GM12878 (cell line): Measurements from ENCODE around the gene ZFPM1. TPM values are rescaled to one million over a fixed set of nuclear protein-coding genes. Genes with fewer than 3 reads are reported as not detected.

Experiments
- BRCA1 ChIP-seq: IDR thresholded peaks from 2 replicates; pipeline ENCODE4 v1.6.1; 2011; ENCODE audit warnings: low read depth, low read length, improper control_type of control experiment
- ETV6 ChIP-seq, 2 experiments: fragments of 450-650 bp in 1 of 2; IDR thresholded peaks in 1 of 2; conservative IDR thresholded peaks in 1 of 2; 2 replicates each; pipeline ENCODE4 v1.6.1; 2014; ENCODE audit warnings: antibody characterized with exemption in 1 of 2, borderline replicate concordance in 1 of 2, low read depth in 1 of 2, mild to moderate bottlenecking in 1 of 2, moderate library complexity in 1 of 2
- FOS ChIP-seq: IDR thresholded peaks from 3 replicates; pipeline ENCODE4 v1.6.1; 2011; ENCODE audit warnings: borderline replicate concordance; ENCODE audit not compliant: insufficient read length; ENCODE audit errors: extremely low read depth
- JUNB ChIP-seq: IDR thresholded peaks from 2 replicates; pipeline ENCODE4 v1.6.1; 2016; ENCODE audit warnings: antibody characterized with exemption, mild to moderate bottlenecking
- NFXL1 ChIP-seq: fragments of 450-650 bp; IDR thresholded peaks from 2 replicates; pipeline ENCODE4 v1.6.1; 2017; ENCODE audit warnings: antibody characterized with exemption, mild to moderate bottlenecking, borderline replicate concordance
- NR2C1 ChIP-seq: fragments of 450-650 bp; IDR thresholded peaks from 2 replicates; pipeline ENCODE4 v1.6.1; 2017; ENCODE audit warnings: antibody characterized with exemption, mild to moderate bottlenecking, moderate library complexity
- POLR2AphosphoS2 ChIP-seq: IDR thresholded peaks from 2 replicates; pipeline ENCODE4 v1.6.1; 2011; ENCODE audit warnings: low read depth, mild to moderate bottlenecking, low read length, improper control_type of control experiment, moderate library complexity
- POLR2AphosphoS5 ChIP-seq: IDR thresholded peaks from 2 replicates; pipeline ENCODE4 v1.6.1; 2011; ENCODE audit warnings: mild to moderate bottlenecking, low read length, inconsistent platforms
- ZNF207 ChIP-seq: fragments of 450-650 bp; IDR thresholded peaks from 2 replicates; pipeline ENCODE4 v1.6.1; 2014; ENCODE audit warnings: antibody characterized with exemption, mild to moderate bottlenecking, borderline replicate concordance
- polyA plus RNA-seq, 11 experiments: library from polyadenylated mRNA; depleted of rRNA in 4 of 11; unstranded in 6 of 11; stranded (reverse) in 5 of 11; fragments of >200 nt; fragmentation: Nextera tagmentation in 4 of 11; fragmentation: Illumina TruSeq in 1 of 11; extraction: Ambion mirVana in 4 of 11; extraction: Trizol in 1 of 11; gene quantifications; 1 replicate in 1 of 11; 2 replicates in 10 of 11; pipeline versions ENCODE4 v1.2.1 to v1.2.3, GENCODE V29; 2011 to 2016; ENCODE audit warnings: inconsistent platforms in 2 of 11, missing spikeins in 2 of 11, low read depth in 1 of 11
- total RNA-seq, 4 experiments: library from RNA; depleted of rRNA in 3 of 4; stranded (reverse); fragments of >200 nt in 3 of 4; fragmentation: Illumina TruSeq in 1 of 4; extraction: Trizol in 1 of 4; gene quantifications; 2 replicates each; pipeline versions ENCODE4 v1.2.1 to v1.2.3, GENCODE V29; 2013 to 2021
- TF ChIP-seq, protein P1 (sequence below): fragments of 450-650 bp; IDR thresholded peaks from 2 replicates; pipeline ENCODE4 v1.6.1; 2017; ENCODE audit warnings: borderline replicate concordance
- TF ChIP-seq, protein P2 (sequence below): fragments of 450-650 bp; IDR thresholded peaks from 2 replicates; pipeline ENCODE4 v1.6.1; 2017; ENCODE audit warnings: mild to moderate bottlenecking, moderate library complexity
- TF ChIP-seq, protein P3 (sequence below): fragments of 450-650 bp; IDR thresholded peaks from 2 replicates; pipeline ENCODE4 v1.6.1; 2017; ENCODE audit warnings: mild to moderate bottlenecking, moderate library complexity
- TF ChIP-seq, protein P4 (sequence below): fragments of 450-650 bp; IDR thresholded peaks from 2 replicates; pipeline ENCODE4 v1.6.1; 2018; ENCODE audit warnings: borderline replicate concordance, mild to moderate bottlenecking; ENCODE audit not compliant: partially characterized antibody
- TF ChIP-seq, protein P5 (sequence below): IDR thresholded peaks from 2 replicates; pipeline ENCODE4 v1.6.1; 2012; ENCODE audit warnings: low read depth, low read length, improper control_type of control experiment

The ZFPM1 gene
- total and polyA plus RNA-seq, 10 of the 15 experiments (the other 5 are each of a cell fraction or from before 2014, with no cell fraction given), result 0.02 to 5.1 (median 0.30) TPM

DNA sequence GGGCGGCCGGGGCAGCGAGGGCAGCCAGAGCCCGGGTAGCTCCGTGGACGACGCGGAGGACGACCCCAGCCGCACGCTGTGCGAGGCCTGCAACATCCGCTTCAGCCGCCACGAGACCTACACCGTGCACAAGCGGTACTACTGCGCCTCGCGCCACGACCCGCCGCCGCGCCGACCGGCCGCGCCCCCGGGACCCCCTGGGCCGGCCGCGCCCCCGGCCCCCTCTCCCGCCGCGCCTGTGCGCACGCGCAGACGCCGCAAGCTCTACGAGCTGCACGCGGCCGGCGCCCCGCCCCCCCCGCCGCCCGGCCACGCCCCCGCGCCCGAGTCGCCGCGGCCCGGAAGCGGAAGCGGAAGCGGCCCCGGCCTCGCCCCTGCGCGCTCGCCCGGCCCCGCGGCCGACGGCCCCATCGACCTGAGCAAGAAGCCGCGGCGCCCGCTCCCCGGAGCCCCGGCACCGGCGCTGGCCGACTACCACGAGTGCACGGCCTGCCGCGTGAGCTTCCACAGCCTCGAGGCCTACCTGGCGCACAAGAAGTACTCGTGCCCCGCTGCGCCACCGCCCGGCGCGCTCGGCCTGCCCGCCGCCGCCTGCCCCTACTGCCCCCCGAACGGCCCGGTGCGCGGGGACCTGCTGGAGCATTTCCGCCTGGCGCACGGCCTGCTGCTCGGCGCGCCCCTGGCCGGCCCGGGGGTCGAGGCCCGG, 81.0 kb downstream of the ZFPM1 start (continued):
- 0 out of 2 replicates have a peak, but pooled peaks have one; percentile 42 for TF ChIP-seq NFXL1
- no peak for TF ChIP-seq BRCA1
- no peak for TF ChIP-seq JUNB
- TF ChIP-seq POLR2AphosphoS2, result peak; percentile 83
- TF ChIP-seq, protein P1, sequence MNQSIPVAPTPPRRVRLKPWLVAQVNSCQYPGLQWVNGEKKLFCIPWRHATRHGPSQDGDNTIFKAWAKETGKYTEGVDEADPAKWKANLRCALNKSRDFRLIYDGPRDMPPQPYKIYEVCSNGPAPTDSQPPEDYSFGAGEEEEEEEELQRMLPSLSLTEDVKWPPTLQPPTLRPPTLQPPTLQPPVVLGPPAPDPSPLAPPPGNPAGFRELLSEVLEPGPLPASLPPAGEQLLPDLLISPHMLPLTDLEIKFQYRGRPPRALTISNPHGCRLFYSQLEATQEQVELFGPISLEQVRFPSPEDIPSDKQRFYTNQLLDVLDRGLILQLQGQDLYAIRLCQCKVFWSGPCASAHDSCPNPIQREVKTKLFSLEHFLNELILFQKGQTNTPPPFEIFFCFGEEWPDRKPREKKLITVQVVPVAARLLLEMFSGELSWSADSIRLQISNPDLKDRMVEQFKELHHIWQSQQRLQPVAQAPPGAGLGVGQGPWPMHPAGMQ, result no peak
- TF ChIP-seq ETV6 (conservative IDR thresholded peaks at IDR 0.05 in 1 of 2, IDR thresholded peaks at IDR 0.05 in 1 of 2; ENCODE audit: borderline replicate concordance in 1 of 2, low read depth in 1 of 2), result peak in 1 of 2 experiments; percentile 82; a peak in 2 of 4 replicates
- TF ChIP-seq, protein P2, sequence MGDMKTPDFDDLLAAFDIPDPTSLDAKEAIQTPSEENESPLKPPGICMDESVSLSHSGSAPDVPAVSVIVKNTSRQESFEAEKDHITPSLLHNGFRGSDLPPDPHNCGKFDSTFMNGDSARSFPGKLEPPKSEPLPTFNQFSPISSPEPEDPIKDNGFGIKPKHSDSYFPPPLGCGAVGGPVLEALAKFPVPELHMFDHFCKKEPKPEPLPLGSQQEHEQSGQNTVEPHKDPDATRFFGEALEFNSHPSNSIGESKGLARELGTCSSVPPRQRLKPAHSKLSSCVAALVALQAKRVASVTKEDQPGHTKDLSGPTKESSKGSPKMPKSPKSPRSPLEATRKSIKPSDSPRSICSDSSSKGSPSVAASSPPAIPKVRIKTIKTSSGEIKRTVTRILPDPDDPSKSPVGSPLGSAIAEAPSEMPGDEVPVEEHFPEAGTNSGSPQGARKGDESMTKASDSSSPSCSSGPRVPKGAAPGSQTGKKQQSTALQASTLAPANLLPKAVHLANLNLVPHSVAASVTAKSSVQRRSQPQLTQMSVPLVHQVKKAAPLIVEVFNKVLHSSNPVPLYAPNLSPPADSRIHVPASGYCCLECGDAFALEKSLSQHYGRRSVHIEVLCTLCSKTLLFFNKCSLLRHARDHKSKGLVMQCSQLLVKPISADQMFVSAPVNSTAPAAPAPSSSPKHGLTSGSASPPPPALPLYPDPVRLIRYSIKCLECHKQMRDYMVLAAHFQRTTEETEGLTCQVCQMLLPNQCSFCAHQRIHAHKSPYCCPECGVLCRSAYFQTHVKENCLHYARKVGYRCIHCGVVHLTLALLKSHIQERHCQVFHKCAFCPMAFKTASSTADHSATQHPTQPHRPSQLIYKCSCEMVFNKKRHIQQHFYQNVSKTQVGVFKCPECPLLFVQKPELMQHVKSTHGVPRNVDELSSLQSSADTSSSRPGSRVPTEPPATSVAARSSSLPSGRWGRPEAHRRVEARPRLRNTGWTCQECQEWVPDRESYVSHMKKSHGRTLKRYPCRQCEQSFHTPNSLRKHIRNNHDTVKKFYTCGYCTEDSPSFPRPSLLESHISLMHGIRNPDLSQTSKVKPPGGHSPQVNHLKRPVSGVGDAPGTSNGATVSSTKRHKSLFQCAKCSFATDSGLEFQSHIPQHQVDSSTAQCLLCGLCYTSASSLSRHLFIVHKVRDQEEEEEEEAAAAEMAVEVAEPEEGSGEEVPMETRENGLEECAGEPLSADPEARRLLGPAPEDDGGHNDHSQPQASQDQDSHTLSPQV, result no peak
- TF ChIP-seq POLR2AphosphoS5, result peak; percentile 57; the same call in 1 of the 2 replicates
- TF ChIP-seq ZNF207, result no peak
- TF ChIP-seq NR2C1, result peak; percentile 67
- TF ChIP-seq FOS, result no peak
- TF ChIP-seq, protein P3, sequence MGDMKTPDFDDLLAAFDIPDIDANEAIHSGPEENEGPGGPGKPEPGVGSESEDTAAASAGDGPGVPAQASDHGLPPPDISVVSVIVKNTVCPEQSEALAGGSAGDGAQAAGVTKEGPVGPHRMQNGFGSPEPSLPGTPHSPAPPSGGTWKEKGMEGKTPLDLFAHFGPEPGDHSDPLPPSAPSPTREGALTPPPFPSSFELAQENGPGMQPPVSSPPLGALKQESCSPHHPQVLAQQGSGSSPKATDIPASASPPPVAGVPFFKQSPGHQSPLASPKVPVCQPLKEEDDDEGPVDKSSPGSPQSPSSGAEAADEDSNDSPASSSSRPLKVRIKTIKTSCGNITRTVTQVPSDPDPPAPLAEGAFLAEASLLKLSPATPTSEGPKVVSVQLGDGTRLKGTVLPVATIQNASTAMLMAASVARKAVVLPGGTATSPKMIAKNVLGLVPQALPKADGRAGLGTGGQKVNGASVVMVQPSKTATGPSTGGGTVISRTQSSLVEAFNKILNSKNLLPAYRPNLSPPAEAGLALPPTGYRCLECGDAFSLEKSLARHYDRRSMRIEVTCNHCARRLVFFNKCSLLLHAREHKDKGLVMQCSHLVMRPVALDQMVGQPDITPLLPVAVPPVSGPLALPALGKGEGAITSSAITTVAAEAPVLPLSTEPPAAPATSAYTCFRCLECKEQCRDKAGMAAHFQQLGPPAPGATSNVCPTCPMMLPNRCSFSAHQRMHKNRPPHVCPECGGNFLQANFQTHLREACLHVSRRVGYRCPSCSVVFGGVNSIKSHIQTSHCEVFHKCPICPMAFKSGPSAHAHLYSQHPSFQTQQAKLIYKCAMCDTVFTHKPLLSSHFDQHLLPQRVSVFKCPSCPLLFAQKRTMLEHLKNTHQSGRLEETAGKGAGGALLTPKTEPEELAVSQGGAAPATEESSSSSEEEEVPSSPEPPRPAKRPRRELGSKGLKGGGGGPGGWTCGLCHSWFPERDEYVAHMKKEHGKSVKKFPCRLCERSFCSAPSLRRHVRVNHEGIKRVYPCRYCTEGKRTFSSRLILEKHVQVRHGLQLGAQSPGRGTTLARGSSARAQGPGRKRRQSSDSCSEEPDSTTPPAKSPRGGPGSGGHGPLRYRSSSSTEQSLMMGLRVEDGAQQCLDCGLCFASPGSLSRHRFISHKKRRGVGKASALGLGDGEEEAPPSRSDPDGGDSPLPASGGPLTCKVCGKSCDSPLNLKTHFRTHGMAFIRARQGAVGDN, result peak; percentile 79
- TF ChIP-seq, protein P4, sequence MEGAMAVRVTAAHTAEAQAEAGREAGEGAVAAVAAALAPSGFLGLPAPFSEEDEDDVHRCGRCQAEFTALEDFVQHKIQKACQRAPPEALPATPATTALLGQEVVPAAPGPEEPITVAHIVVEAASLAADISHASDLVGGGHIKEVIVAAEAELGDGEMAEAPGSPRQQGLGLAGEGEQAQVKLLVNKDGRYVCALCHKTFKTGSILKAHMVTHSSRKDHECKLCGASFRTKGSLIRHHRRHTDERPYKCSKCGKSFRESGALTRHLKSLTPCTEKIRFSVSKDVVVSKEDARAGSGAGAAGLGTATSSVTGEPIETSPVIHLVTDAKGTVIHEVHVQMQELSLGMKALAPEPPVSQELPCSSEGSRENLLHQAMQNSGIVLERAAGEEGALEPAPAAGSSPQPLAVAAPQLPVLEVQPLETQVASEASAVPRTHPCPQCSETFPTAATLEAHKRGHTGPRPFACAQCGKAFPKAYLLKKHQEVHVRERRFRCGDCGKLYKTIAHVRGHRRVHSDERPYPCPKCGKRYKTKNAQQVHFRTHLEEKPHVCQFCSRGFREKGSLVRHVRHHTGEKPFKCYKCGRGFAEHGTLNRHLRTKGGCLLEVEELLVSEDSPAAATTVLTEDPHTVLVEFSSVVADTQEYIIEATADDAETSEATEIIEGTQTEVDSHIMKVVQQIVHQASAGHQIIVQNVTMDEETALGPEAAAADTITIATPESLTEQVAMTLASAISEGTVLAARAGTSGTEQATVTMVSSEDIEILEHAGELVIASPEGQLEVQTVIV, result no peak
- TF ChIP-seq, protein P5, sequence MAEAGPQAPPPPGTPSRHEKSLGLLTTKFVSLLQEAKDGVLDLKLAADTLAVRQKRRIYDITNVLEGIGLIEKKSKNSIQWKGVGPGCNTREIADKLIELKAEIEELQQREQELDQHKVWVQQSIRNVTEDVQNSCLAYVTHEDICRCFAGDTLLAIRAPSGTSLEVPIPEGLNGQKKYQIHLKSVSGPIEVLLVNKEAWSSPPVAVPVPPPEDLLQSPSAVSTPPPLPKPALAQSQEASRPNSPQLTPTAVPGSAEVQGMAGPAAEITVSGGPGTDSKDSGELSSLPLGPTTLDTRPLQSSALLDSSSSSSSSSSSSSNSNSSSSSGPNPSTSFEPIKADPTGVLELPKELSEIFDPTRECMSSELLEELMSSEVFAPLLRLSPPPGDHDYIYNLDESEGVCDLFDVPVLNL, result no peak
